IPS-11a (cell line): ENCODE measurements around the gene RXRB.
"Not testable (repeated sequence)": the region's sequence is repeated elsewhere in the genome, so short reads cannot be mapped to it uniquely, and the experiment has no call there.

Source experiments
- H3K4me3 ChIP-seq: one replicate; pipeline ENCODE4 v1.5.1; 2013; ENCODE audit warnings: low read depth, low read length, control low read depth

Gene RXRB

GRCh38 chr6:33200219-33201146, at the start of gene RXRB, which contains the start of gene SLC39A7:
RXRB (minus strand) TSS chr6:33200665; CDS start chr6:33200476, 189 bp downstream.
SLC39A7 (plus strand) TSS chr6:33200867; CDS start chr6:33201246, 379 bp downstream.
- H3K4me3 ChIP-seq, result peak within 1 kb of the TSS; percentile 93

GRCh38 chr6:33249732-33250630, 49.5 kb upstream of the RXRB start:
- H3K4me3 ChIP-seq, result peak overlapping the region; percentile 67

GRCh38 chr6:33248932-33249731, 48.7 kb upstream of the RXRB start:
- H3K4me3 ChIP-seq, result peak overlapping the region; percentile 67

- H3K4me3 ChIP-seq, result peak overlapping the region; percentile 24
These were observed 48.1 kb upstream of the RXRB start for GRCh38 chr6:33248643-33248931.

- H3K4me3 ChIP-seq, result no peak overlapping the region
These were observed 47.6 kb upstream of the RXRB start for GRCh38 chr6:33247977-33248642.

- no peak overlapping the region for H3K4me3 ChIP-seq
These were observed 43.0 kb upstream of the RXRB start for GRCh38 chr6:33243476-33243875.

- H3K4me3 ChIP-seq, result no peak overlapping the region
These were observed 41.5 kb upstream of the RXRB start for GRCh38 chr6:33241968-33242367.

- H3K4me3 ChIP-seq, result no peak overlapping the region
These were observed 37.3 kb upstream of the RXRB start for GRCh38 chr6:33237741-33238140.

GRCh38 chr6:33236852-33237251, 36.4 kb upstream of the RXRB start:
- H3K4me3 ChIP-seq, result no peak overlapping the region

- no peak overlapping the region for H3K4me3 ChIP-seq
These were observed 35.9 kb upstream of the RXRB start for GRCh38 chr6:33236328-33236727.

GRCh38 chr6:33235221-33235634, 34.8 kb upstream of the RXRB start:
- no peak overlapping the region for H3K4me3 ChIP-seq

- not testable (repeated sequence) for H3K4me3 ChIP-seq
These were observed 26.1 kb upstream of the RXRB start for GRCh38 chr6:33226503-33227120.

- no peak overlapping the region for H3K4me3 ChIP-seq
These were observed 17.2 kb upstream of the RXRB start for GRCh38 chr6:33217681-33218080.

- H3K4me3 ChIP-seq, result no peak overlapping the region
These were observed 16.8 kb upstream of the RXRB start for GRCh38 chr6:33217246-33217645.

- no peak overlapping the region for H3K4me3 ChIP-seq
These were observed 15.7 kb upstream of the RXRB start for GRCh38 chr6:33216117-33216649.

GRCh38 chr6:33215271-33216116, 15.0 kb upstream of the RXRB start:
- H3K4me3 ChIP-seq, result no peak overlapping the region

- H3K4me3 ChIP-seq, result peak overlapping the region; percentile 56
These were observed 13.5 kb upstream of the RXRB start for GRCh38 chr6:33213989-33214335.

- peak overlapping the region; percentile 56 for H3K4me3 ChIP-seq
These were observed 12.9 kb upstream of the RXRB start for GRCh38 chr6:33213166-33213988.
